Hepatocyte (in vitro differentiated cells): ENCODE data around the gene SERGEF. TPM values are rescaled to one million over a fixed set of nuclear protein-coding genes. Genes with fewer than 3 reads are reported as not detected.

Source experiments
- DNase-seq: peaks from one replicate; pipeline ENCODE4 v3.0.0-alpha.2; 2016; ENCODE audit warnings: low spot score
- H2AFZ ChIP-seq: fragments of 200-600 bp; sonication (generic); 2 replicates; pipeline ENCODE4 v1.6.0; 2016; ENCODE audit warnings: antibody characterized with exemption, mild to moderate bottlenecking
- H3K27ac ChIP-seq: fragments of 200-600 bp; sonication (generic); 2 replicates; pipeline ENCODE4 v1.5.1; 2016; ENCODE audit warnings: mild to moderate bottlenecking
- H3K27me3 ChIP-seq: fragments of 200-600 bp; sonication (generic); 2 replicates; pipeline ENCODE4 v1.6.1; 2016
- H3K36me3 ChIP-seq: fragments of 200-600 bp; sonication (generic); replicated peaks from 2 replicates; pipeline ENCODE4 v1.5.1; 2016; ENCODE audit warnings: low read depth; ENCODE audit not compliant: insufficient read depth
- H3K4me1 ChIP-seq: fragments of 200-600 bp; sonication (generic); 2 replicates; pipeline ENCODE4 v1.5.1; 2016; ENCODE audit warnings: mild to moderate bottlenecking, moderate library complexity; ENCODE audit not compliant: insufficient read depth
- H3K4me2 ChIP-seq: fragments of 200-600 bp; sonication (generic); 2 replicates; pipeline ENCODE4 v1.6.0; 2016
- H3K4me3 ChIP-seq: fragments of 200-600 bp; sonication (generic); 2 replicates; pipeline ENCODE4 v1.5.1; 2016; ENCODE audit warnings: mild to moderate bottlenecking
- H3K79me2 ChIP-seq: fragments of 200-600 bp; sonication (generic); 2 replicates; pipeline ENCODE4 v1.6.0; 2017; ENCODE audit warnings: mild to moderate bottlenecking
- H3K9me2 ChIP-seq: fragments of 200-600 bp; sonication (generic); replicated peaks from 2 replicates; pipeline ENCODE4 v1.6.0; 2017; ENCODE audit warnings: mild to moderate bottlenecking; ENCODE audit not compliant: insufficient read depth
- H3K9me3 ChIP-seq: fragments of 200-600 bp; sonication (generic); 2 replicates; pipeline ENCODE4 v1.5.1; 2016; ENCODE audit warnings: low read depth, mild to moderate bottlenecking
- H4K20me1 ChIP-seq: fragments of 200-600 bp; sonication (generic); 2 replicates; pipeline ENCODE4 v1.6.0; 2016; ENCODE audit warnings: mild to moderate bottlenecking; ENCODE audit not compliant: insufficient read depth, poor library complexity, severe bottlenecking
- CTCF ChIP-seq: fragments of 200-600 bp; sonication (generic); IDR thresholded peaks from 2 replicates; pipeline ENCODE4 v1.5.1; 2016; ENCODE audit warnings: antibody characterized with exemption, mild to moderate bottlenecking; ENCODE audit not compliant: poor library complexity
- EZH2 ChIP-seq: fragments of 200-600 bp; sonication (generic); IDR thresholded peaks from 2 replicates; pipeline ENCODE4 v1.6.1; 2016; ENCODE audit warnings: antibody characterized with exemption, mild to moderate bottlenecking, borderline replicate concordance
- EZH2phosphoT487 ChIP-seq: fragments of 200-600 bp; sonication (generic); IDR thresholded peaks from one replicate; pipeline ENCODE4 v1.6.1; 2018; ENCODE audit warnings: antibody characterized with exemption, mild to moderate bottlenecking, low read depth, moderate library complexity; ENCODE audit not compliant: unreplicated experiment, severe bottlenecking
- WGBS: methylation state at CpG from one replicate; pipeline ENCODE4 v1.1.6; 2016; ENCODE audit warnings: low lambda C conversion rate; ENCODE audit errors: missing lambda C conversion rate; 5-methylcytosine and 5-hydroxymethylcytosine counted together
- polyA plus RNA-seq: library from polyadenylated mRNA; unstranded; fragments of >200 nt; fragmentation: Nextera tagmentation; extraction: Ambion mirVana; gene quantifications from 2 replicates; pipeline ENCODE4 v1.2.1, GENCODE V29; 2016
- total RNA-seq: library from RNA; depleted of rRNA; stranded (reverse); fragments of >200 nt; gene quantifications from 2 replicates; pipeline ENCODE4 v1.2.3, GENCODE V29; 2014

SERGEF gene
- total and polyA plus RNA-seq, 2 experiments from 2014 or later, result 21.7 to 28.7 TPM

DNA sequence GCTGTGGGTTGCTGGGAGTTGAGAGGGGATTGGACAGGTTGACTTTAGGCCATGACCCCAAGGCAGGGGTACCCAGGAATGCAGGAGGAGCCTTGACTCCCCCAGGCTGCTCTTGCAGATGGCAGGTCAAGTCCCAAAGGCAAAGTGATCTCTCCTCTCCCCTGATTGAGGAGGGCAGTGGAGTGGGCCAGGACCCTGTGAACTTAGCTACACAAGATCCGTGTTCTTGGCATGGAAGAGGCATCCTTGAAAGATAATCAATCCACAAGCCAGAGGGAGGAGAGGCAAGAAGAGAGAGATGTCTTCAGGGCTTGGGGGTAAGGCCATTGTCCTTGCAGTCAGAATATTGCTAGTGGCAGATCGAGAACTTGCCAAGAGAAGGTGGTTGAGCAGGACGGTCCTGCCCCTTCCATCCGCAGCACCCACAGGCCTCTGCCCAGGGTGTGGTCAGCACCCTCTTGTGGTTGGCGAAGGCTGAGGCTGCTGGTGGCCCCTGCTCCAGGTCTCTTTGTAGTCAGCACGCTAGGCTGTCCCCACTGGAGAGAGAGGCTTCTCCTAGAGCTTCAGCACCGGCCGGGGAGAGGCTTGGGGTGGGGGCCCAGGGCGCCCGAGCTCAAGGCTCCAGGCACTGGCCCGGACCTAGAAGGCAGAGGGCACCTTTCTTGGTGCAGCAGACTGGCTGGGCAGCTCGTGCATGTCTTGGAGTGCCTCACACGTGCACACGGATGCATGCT lies 232.8 kb downstream of the SERGEF start:
- no peak for TF ChIP-seq EZH2
- no peak for TF ChIP-seq CTCF
- TF ChIP-seq EZH2phosphoT487, result no peak
- Histone ChIP-seq H3K79me2 (no peaks in the 10 kb centered on the region), H4K20me1 (no peaks in the 10 kb centered on the region), H3K36me3 (no peaks in the 10 kb centered on the region), H3K9me2 (no peaks in the 10 kb centered on the region), H3K27ac (no peak overlapping the region), H3K4me3 (no peak overlapping the region), H3K4me2 (no peak overlapping the region), H2AFZ (no peak overlapping the region), H3K4me1 (no peaks in the 10 kb centered on the region), H3K27me3 (no peaks in the 10 kb centered on the region), H3K9me3 (no peaks in the 10 kb centered on the region)
- WGBS, result 91% methylated on average over 14 of the region's 14 CpGs
- DNase-seq, result no peak

GRCh38 chr11:17778956-17779860 lies 233.6 kb downstream of the SERGEF start:
- no peak for DNase-seq
- Histone ChIP-seq H3K4me1 (no peaks in the 10 kb centered on the region), H3K27me3 (no peaks in the 10 kb centered on the region), H3K79me2 (no peaks in the 10 kb centered on the region), H2AFZ (no peak overlapping the region), H3K27ac (no peak overlapping the region), H3K9me3 (no peaks in the 10 kb centered on the region), H4K20me1 (no peaks in the 10 kb centered on the region), H3K36me3 (no peaks in the 10 kb centered on the region), H3K4me2 (no peak overlapping the region), H3K4me3 (no peak overlapping the region), H3K9me2 (no peaks in the 10 kb centered on the region)
- TF ChIP-seq EZH2phosphoT487 (no peak), CTCF (no peak), EZH2 (no peak)
- 94% methylated on average over 38 of the region's 40 CpGs for WGBS

DNA sequence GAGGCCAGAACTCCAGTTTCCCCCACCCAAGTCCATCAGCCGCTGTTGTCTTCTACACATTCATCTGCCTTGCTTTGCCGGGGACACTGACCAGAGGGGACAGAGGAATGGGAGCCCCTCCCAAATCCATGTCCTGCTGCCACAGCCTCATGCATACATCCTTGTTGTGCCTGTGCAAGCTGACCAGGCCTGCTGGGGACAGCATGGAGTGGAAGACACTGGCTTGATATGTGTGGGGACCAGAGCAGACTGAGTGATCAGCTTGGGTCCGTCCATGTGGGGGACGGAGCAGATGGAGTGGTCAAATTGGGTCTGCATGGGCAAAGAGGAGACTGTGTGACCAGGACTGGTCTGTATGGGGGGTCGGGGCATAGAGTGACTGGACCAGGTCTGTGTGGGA lies 234.5 kb downstream of the SERGEF start:
- no peak overlapping the region for H3K4me3 ChIP-seq

More for the DNA sequence above, 234.5 kb downstream of the SERGEF start:
- DNase-seq, result no peak
- no peaks in the 10 kb centered on the region for H3K9me2 ChIP-seq
- no peaks in the 10 kb centered on the region for H3K4me1 ChIP-seq
- H3K27me3 ChIP-seq, result no peaks in the 10 kb centered on the region
- H4K20me1 ChIP-seq, result no peaks in the 10 kb centered on the region
- no peak overlapping the region for H2AFZ ChIP-seq
- TF ChIP-seq EZH2phosphoT487 (no peak), CTCF (no peak), EZH2 (no peak)
- no peak overlapping the region for H3K27ac ChIP-seq
- H3K9me3 ChIP-seq, result no peaks in the 10 kb centered on the region
- H3K79me2 ChIP-seq, result no peaks in the 10 kb centered on the region
- 78% methylated on average over 4 of the region's 5 CpGs for WGBS
- no peak overlapping the region for H3K4me2 ChIP-seq
- H3K36me3 ChIP-seq, result no peaks in the 10 kb centered on the region
